Heart right ventricle (tissue), 16 donors: ENCODE results near the gene SMCO4. TPM values are rescaled to one million over a fixed set of nuclear protein-coding genes. Genes with fewer than 3 reads are reported as not detected.

ENCODE experiments used
- ATAC-seq, 8 donors: fragments of 200-7000 bp; cut with Tn5 transposase; one replicate each; pipeline ENCODE4 v1.9.1; 2020; ENCODE audit warnings: mild to moderate bottlenecking in 8 of 8, moderate library complexity in 8 of 8, moderate number of reproducible peaks in 1 of 8
- DNase-seq, 2 donors: peaks; one replicate each; pipeline ENCODE4 v3.0.0-alpha.2; 2020
- H3K27ac ChIP-seq, 10 donors: fragments of 200-600 bp; sonication (generic) in 2 of 10; one replicate each; pipeline versions ENCODE4 v1.5.0 to v1.8.0; 2020 to 2022; ENCODE audit warnings: mild to moderate bottlenecking in 3 of 10
- H3K27me3 ChIP-seq, 7 donors: fragments of 200-600 bp; one replicate each; pipeline ENCODE4 v1.8.0; 2021 to 2022; ENCODE audit warnings: mild to moderate bottlenecking in 2 of 7
- H3K36me3 ChIP-seq, 9 donors: fragments of 200-600 bp; sonication (generic) in 1 of 9; one replicate each; pipeline versions ENCODE4 v1.5.0 to v1.8.0; 2020 to 2022; ENCODE audit warnings: mild to moderate bottlenecking in 2 of 9
- H3K4me1 ChIP-seq, 9 donors: fragments of 200-600 bp; sonication (generic) in 1 of 9; one replicate each; pipeline versions ENCODE4 v1.5.0 to v1.8.0; 2020 to 2022; ENCODE audit warnings: mild to moderate bottlenecking in 4 of 9
- H3K4me3 ChIP-seq, 10 donors: fragments of 200-600 bp; sonication (generic) in 2 of 10; one replicate each; pipeline versions ENCODE4 v1.5.0 to v1.8.0; 2020 to 2022; ENCODE audit warnings: mild to moderate bottlenecking in 7 of 10, moderate library complexity in 2 of 10
- H3K9me3 ChIP-seq, 11 donors: fragments of 200-600 bp in 10 of 11; sonication (generic) in 2 of 11; one replicate each; pipeline versions ENCODE4 v1.5.0 to v1.8.0; 2013 to 2022; ENCODE audit warnings: mild to moderate bottlenecking in 2 of 11, control low read depth in 1 of 11, moderate library complexity in 1 of 11
- WGBS, 2 donors: extraction: QIAGEN DNeasy Blood & Tissue Kit; methylation state at CpG; one replicate each; pipeline ENCODE4 v1.1.7; 2013; ENCODE audit warnings: inconsistent platforms in 1 of 2; 5-methylcytosine and 5-hydroxymethylcytosine counted together
- intact Hi-C, 10 donors: fragments of 100-400 bp; cut with DNase I; formaldehyde crosslinking; loops; one replicate each; pipeline versions ENCODE4 v1.11.1 to v1.14.2; 2022
- polyA plus RNA-seq, 2 donors: library from polyadenylated mRNA; stranded (reverse); fragments of 200-250 nt; gene quantifications; one replicate each; pipeline ENCODE4 v1.2.3, GENCODE V29; 2013
- total RNA-seq, 10 donors: library from RNA; stranded (reverse); fragmentation: NEBNext Ultra II Directional in 3 of 10; extraction: Animal tissue kit (Norgen Biotek cat#: 25700) in 3 of 10; gene quantifications; one replicate each; pipeline versions ENCODE4 v1.2.1 to v1.2.4, GENCODE V29; 2021 to 2023
- TF ChIP-seq, protein P1 (sequence below), 9 donors: fragments of 200-600 bp; sonication (generic) in 2 of 9; IDR thresholded peaks; one replicate each; pipeline versions ENCODE4 v1.5.0 to v1.8.0; 2021 to 2022; ENCODE audit warnings: antibody characterized with exemption in 9 of 9, mild to moderate bottlenecking in 5 of 9, moderate library complexity in 1 of 9
- donor health status: Arrhythmogenic right ventricular cardiomyopathy.
- donor health status: ischemic (EF 13 %, LVEDD 7.1; RV severe dilation, severe dysfunction).
- donor health status: healthy with polysubstance abuse.
- donor health status: DM: no; HTN: yes; CAD: no.
- donor health status: DM: no; HTN: no; CAD: no.
- donor health status: ischemic (EF 25% LVEDD 6.9; RV normal size, moderate dysfunction).
- donor health status: ischemic (EF 25% LVEDD 5.7; RV mildly dilated, moderate dysfunction).
- donor health status: healthy.
- donor health status: DM: yes; HTN: yes; CAD: no.
- donor health status: Ischemic cardiomyopathy.
- donor health status: ischemic (EF 35%, LVEDD 5.7; RV mildly dilated, moderate dysfunction).
- donor health status: nonischemic (EF 11% LVEDD 7.7; RV severe dilation, severe dysfunction).
- donor health status: DM: yes; HTN: yes; CAD: no.
- donor health status: PGD.
- donor health status: ischemic (EF 29% LVEDD 5.4; RV normal size, mild dysfunction).
- donor health status: nonischemic (EF 23%, LVEDD 6.1; RV moderate dilation, normal function).

SMCO4 gene
- total and polyA plus RNA-seq, 12 donors = 23.1 to 85.5 (median 44.8) TPM

GRCh38 chr11:93519179-93519578 is 24.0 kb downstream of the SMCO4 start:
- Histone ChIP-seq H3K27ac (no peak overlapping the region), H3K9me3 (no peaks in the 10 kb centered on the region), H3K4me3 (no peak overlapping the region), H3K4me1 (peaks cover 0 to 51% (median 24%) of the 10 kb centered on the region in 9 donors), H3K27me3 (no peaks in the 10 kb centered on the region), H3K36me3 (no peaks in the 10 kb centered on the region)
- TF ChIP-seq, protein P1, sequence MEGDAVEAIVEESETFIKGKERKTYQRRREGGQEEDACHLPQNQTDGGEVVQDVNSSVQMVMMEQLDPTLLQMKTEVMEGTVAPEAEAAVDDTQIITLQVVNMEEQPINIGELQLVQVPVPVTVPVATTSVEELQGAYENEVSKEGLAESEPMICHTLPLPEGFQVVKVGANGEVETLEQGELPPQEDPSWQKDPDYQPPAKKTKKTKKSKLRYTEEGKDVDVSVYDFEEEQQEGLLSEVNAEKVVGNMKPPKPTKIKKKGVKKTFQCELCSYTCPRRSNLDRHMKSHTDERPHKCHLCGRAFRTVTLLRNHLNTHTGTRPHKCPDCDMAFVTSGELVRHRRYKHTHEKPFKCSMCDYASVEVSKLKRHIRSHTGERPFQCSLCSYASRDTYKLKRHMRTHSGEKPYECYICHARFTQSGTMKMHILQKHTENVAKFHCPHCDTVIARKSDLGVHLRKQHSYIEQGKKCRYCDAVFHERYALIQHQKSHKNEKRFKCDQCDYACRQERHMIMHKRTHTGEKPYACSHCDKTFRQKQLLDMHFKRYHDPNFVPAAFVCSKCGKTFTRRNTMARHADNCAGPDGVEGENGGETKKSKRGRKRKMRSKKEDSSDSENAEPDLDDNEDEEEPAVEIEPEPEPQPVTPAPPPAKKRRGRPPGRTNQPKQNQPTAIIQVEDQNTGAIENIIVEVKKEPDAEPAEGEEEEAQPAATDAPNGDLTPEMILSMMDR (IDR thresholded peaks at IDR 0.05) = no peak
- intact Hi-C loops = no loop called here
- 81 to 84% methylated on average over 1 of the region's 1 CpG for WGBS, 2 donors
- ATAC-seq = no peak
- no peak for DNase-seq

GRCh38 chr11:93518081-93518480 is 25.1 kb downstream of the SMCO4 start:
- no peak overlapping the region for H3K27ac ChIP-seq
- DNase-seq (no peak), ATAC-seq (no peak)
- H3K4me3 ChIP-seq = no peak overlapping the region
- peaks cover 0 to 46% (median 20%) of the 10 kb centered on the region in 9 donors for H3K4me1 ChIP-seq
- no peaks in the 10 kb centered on the region for H3K36me3 ChIP-seq
- H3K27me3 ChIP-seq = no peaks in the 10 kb centered on the region
- no peaks in the 10 kb centered on the region for H3K9me3 ChIP-seq
- TF ChIP-seq, protein P1 (IDR thresholded peaks at IDR 0.05) = no peak
- 94 to 98% methylated on average over 3 of the region's 3 CpGs for WGBS, 2 donors
- intact Hi-C loops = no loop called here

DNA sequence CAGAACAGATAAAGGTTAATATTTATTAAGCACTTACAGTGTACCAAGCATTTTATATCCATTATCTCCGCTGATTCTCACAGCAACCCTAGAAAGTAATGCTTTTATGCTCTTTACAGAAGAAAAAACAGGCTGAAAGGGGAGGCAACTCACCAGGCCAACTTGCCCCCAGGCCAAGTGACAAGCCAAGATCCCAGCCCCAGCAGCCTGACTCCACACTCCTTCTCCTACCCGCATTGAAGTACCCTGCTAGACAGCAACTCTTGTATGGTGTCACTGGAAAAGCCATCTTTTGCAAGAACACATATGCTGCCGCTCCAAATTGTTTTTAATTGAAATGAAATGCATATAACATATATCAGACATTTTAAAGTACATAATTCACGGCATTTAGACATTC is 25.6 kb downstream of the SMCO4 start:
- 96 to 98% methylated on average over 4 of the region's 4 CpGs for WGBS, 2 donors
- no peak for DNase-seq
- intact Hi-C loops = no loop called here
- Histone ChIP-seq H3K36me3 (no peaks in the 10 kb centered on the region), H3K4me1 (peaks cover 0 to 42% (median 20%) of the 10 kb centered on the region in 9 donors), H3K27ac (no peak overlapping the region), H3K27me3 (no peaks in the 10 kb centered on the region), H3K4me3 (no peak overlapping the region), H3K9me3 (no peaks in the 10 kb centered on the region)
- TF ChIP-seq, protein P1 (IDR thresholded peaks at IDR 0.05) = no peak
- ATAC-seq = no peak

DNA sequence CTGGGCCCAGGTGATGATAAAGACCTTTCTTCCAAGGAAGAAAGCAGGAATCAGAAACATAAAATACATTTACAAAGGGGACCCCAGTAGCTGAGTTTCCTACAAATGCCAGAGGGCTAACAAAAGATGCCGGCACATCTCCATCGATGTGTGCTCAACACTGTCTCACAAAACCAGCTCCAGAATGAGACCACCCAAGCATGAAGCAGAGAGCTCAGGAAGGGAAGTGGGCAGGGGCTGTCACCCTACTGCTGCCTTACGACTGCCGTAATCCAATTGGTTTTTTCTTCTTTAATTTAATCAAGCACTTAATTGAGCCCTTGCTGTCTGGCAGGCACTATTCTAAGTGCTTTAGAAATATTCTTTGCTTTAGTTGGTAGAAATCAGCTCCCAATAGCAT is 26.1 kb downstream of the SMCO4 start:
- no peaks in the 10 kb centered on the region for H3K9me3 ChIP-seq
- intact Hi-C loops = no loop called here
- H3K4me3 ChIP-seq = no peak overlapping the region
- peaks cover 0 to 40% (median 20%) of the 10 kb centered on the region in 9 donors for H3K4me1 ChIP-seq
- H3K27ac ChIP-seq = no peak overlapping the region
- H3K36me3 ChIP-seq = no peaks in the 10 kb centered on the region
- 94 to 96% methylated on average over 4 of the region's 4 CpGs for WGBS, 2 donors
- TF ChIP-seq, protein P1 (IDR thresholded peaks at IDR 0.05) = no peak
- H3K27me3 ChIP-seq = no peaks in the 10 kb centered on the region
- ATAC-seq (no peak), DNase-seq (no peak)
